NCI-H226 (cell line): ENCODE measurements around the gene ZNF611.
A peak's percentile ranks its signal among the peaks of the same experiment; 100 is the strongest.
"Not testable (repeated sequence)": the region's sequence is repeated elsewhere in the genome, so short reads cannot be mapped to it uniquely, and the experiment has no call there.

ENCODE experiments used
- DNase-seq: peaks from one replicate; pipeline ENCODE4 v3.0.0-alpha.2; 2015

The ZNF611 gene

DNA sequence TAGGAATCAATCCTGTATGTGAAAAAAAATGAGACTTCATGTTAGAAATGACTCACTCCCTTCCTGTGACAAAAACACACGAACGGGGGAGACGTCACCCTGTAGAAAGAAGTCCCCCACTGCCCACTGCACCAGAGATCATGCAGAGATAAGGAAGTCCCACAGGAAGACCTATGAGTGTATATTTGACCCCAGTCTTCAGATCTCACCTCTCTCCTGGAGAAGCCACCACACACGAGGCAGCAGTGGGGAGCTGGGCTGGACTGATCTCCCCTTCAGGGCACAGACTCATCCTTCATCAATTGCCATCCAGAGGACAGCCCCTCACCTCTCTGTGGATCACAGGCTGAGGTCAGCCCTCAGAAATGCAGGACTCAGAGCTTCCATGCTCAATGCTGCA is 18.9 kb downstream of the ZNF611 start:
- DNase-seq, result not testable (repeated sequence)

DNA sequence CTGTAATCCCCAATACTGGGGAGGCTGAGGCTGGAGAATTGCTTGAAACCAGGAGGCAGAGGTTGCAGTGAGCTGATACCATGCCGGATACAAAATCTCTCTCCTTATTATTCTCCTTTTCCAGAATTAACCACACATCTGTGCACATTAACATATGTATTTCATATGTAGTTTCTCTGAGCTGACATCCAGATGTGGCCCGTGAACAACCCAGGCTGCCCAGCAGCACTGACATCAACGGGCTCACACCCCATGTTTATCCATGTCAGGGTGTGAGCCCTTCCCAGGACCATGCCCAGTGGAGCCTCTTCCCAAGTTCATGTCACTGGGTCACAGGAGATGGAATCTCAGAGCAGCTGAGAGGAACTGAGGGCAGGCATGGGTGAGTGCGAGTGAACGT is 19.5 kb downstream of the ZNF611 start:
- DNase-seq, result not testable (repeated sequence)

- not testable (repeated sequence) for DNase-seq
These were observed 21.8 kb downstream of the ZNF611 start for GRCh38 chr19:52713051-52713450.

GRCh38 chr19:52711661-52712060 is 23.2 kb downstream of the ZNF611 start:
- not testable (repeated sequence) for DNase-seq

GRCh38 chr19:52710538-52710937 is 24.3 kb downstream of the ZNF611 start:
- DNase-seq, result no peak

GRCh38 chr19:52705615-52706014 is 29.2 kb downstream of the ZNF611 start:
- DNase-seq, result not testable (repeated sequence)

GRCh38 chr19:52703917-52704316 is 30.9 kb downstream of the ZNF611 start:
- DNase-seq, result no peak

DNA sequence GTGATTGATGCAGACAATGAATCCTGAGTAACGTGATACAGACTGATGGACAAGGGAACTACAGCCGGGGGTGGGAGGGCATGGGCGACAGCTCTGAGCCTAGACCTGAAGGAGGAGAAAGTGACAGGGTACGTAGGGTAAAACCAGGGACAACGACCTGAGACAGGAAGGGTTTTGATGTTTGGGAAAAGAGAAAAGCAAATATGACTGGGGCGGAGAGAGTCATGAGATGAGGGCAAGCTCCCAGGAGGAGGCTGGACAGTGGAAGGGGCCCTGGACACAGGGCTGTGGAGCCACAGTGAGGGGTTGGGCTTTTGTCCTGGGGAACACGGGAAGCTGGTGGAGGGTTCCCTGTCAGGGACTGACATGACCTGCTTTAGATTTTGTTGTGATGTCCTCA is 34.2 kb downstream of the ZNF611 start:
- no peak for DNase-seq

DNA sequence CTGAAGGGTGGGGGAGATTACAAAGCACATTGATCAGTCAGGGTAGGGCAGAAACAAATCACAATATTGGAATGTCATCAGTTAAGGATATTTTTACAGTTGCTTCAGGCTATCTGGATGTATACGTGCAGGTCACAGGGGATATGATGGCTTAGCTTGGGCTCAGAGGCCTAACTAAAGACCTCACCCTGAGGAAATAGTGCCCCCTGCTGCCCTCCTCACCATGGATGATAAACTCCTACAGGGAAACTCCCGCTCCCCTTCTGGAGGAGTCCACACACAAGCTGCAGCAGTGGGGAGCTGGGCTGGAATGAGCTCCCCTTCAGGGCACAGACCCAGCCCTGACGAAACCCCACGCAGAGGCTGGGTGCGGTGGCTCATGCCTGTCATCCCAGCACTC is 35.3 kb downstream of the ZNF611 start:
- not testable (repeated sequence) for DNase-seq

- no peak for DNase-seq
These were observed 38.8 kb downstream of the ZNF611 start for GRCh38 chr19:52695996-52696395.

DNA sequence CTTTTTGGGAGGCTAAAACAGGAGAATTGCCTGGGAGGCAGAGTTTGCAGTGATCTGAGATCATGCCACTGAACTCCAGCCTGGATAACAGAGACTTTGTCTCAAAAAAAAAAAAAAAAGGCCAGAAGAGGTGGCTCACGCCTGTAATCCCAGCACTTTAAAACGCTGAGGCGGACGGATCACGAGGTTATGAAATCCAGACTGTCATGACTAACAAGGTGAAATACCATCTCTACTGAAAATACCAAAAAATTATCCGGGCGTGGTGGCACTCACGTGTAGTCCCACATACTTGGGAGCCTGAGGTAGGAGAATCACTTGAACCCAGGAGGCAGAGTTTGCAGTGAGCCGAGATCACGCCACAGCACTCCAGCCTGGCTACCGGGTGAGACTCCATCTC is 39.9 kb downstream of the ZNF611 start:
- DNase-seq, result no peak

- DNase-seq, result not testable (repeated sequence)
These were observed 40.6 kb downstream of the ZNF611 start for GRCh38 chr19:52694281-52694680.

DNA sequence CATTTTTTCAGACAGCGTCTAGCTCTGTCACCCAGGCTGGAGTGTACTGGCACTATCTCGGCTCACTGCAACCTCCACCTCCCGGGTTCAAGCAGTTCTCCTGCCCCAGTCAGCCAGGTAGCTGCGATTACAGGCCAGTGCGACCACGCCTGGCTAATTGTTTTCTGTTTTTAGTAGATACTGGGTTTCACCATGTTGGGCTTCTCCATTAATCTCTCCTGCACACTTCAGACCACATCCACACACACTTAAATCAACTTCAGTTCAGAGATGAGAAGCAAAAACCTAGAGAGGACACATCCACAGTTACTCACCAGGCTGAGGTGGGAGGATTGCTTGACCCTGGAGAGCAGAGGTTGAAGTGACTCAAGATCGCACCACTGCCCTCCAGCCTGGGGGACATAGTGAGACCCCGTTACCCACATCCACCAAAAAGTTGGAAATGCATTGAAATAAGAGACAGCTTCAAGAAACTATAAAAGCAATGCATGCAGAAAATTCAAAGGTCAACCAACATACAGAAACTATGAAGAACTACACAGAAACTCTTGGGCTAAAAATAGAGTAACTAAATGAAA is 42.3 kb downstream of the ZNF611 start:
- DNase-seq, result no peak

GRCh38 chr19:52691737-52692136 is 43.1 kb downstream of the ZNF611 start:
- no peak for DNase-seq

GRCh38 chr19:52691215-52691610 is 43.6 kb downstream of the ZNF611 start:
- DNase-seq, result no peak

GRCh38 chr19:52690369-52691214 is 44.3 kb downstream of the ZNF611 start:
- DNase-seq, result peak; percentile 96

GRCh38 chr19:52689843-52690368 is 44.9 kb downstream of the ZNF611 start:
- no peak for DNase-seq

DNA sequence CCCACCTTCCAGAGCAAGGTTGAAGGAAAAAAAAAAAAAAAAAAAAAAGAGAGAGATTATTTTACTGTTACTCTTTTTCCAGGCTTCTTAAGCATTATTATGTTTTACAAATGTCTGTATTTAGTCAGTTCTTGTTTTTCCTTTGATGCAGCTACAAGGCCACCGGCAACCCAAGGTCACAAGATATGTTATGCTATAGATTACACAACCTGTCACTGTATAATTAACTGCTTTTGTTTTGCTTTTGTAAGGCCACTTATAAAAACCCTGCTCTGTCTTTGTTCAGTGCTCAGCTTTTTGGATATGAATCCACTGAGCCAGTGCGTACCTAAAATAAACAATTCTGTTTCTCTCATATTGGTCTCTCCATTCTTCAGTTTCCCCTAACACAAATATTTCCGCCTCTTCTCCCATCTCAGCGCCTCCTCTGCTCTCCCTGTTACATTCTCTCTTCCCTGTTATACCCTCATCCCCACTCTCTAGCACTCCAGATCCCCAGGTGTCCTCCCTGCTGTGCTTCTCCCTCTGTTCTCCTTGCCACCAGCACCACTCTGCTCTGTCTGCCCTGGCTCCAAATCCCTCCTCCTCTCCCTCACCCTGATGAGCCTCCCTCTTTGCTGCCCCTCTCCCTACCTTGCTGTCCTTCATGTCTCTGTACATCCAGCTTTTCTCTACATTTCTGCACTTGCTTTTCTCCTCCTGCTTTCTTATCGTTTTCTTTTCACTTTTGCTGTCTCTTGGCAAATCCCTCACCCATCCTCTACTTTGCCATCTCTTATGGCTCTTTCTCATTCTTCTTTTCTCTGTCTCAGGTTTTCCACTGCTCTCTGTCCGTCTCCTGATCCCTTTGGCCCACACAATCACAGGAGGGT is 45.7 kb downstream of the ZNF611 start:
- not testable (repeated sequence) for DNase-seq

DNA sequence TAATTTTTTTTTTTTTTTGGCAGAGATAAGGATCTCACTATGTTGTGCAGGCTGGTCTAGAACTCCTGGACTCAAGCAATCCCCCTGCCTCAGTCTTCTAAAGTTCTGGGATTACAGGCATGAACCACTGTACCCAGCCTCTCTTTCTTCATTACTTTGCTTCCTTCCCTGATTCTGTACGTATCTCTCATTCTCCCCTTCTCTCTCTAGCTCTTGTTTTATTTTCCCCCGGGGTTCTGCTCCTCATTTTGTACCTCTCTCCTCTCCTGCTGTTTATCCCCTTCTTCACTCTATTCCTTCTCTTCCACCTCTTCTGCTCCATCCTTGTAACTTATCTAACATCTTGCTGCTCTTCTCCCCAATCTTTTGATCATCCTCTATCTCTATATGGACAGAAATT is 46.5 kb downstream of the ZNF611 start:
- no peak for DNase-seq

DNA sequence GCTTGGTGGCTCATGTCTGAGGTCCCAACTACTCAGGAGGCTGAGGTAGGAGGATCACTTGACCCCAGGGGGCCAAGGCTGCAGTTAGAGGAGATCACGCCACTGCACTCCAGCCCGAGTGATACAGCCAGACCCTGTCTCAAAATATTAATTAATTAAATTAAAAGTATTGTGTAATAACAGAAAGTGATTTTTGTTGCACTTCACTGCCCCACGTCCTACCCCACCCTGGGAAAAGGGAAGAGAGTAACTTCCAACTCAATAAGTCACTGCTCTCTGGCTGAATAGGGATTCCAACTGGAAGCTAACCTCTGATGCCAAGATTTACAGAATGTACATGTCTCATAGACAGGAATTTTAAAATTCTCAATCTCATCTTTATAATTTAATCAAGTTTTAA is 47.2 kb downstream of the ZNF611 start:
- DNase-seq, result no peak

DNA sequence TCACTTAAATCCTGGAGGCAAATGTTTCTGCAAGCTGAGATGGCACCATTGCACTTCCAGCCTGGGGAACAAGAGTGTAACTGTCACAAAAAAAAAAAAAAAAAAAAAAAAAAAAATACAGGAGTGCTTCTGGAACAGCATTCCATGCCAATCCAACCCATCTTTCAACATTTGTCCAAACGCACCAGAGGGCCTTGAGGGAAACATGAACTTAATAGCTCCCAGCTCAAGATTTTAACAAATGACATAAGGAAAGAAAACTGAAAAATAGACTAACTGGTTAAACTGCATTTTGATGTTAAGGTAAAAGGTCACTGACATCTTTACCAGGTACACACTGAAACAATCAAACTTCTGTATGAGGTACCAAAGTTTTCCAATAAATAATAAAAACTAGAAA is 49.0 kb downstream of the ZNF611 start:
- no peak for DNase-seq

DNA sequence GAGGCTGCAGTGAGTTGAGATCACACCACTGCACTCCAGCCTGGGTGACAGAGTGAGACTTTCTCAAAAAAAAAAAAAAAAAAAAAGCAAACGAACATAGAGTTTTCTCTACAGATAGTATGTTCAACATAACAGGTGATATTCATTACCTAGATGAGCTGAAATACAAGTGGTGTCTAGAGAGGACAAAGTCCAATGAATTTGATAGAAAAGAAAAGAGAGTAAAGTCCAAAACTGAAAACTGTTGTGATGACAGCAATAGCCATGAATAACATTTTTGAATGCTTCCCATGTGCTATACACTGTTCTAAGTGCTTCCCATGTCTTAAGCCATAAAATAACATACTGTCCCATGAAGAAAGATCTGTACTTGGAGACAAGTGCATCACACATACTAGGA is 53.6 kb downstream of the ZNF611 start:
- DNase-seq, result not testable (repeated sequence)

DNA sequence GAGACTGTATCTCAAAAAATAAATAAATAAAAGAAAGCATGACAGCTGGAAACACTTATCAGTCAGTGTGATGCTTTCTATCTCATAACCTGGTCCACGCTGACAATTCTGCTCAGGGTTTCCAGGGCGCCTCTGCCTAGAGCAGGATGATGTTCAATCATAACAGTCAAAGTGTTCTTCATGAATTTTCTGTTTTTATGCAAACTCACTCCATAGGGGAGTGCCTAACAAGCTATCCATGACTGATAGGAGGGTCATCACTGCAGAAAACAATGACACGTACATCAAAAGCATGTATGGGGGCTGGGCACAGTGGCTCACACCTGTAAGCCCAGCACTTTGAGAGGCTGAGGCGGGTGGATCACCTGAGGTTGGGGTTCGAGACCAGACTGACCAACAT is 55.2 kb downstream of the ZNF611 start:
- DNase-seq, result no peak
